ENCODE data around the gene STXBP1. TPM values are rescaled to one million over a fixed set of nuclear protein-coding genes. Genes with fewer than 3 reads are reported as not detected.

Gene STXBP1
- total and polyA plus RNA-seq, 2 of the 8 experiments (the other 6 are each of a cell fraction or from before 2014, with no cell fraction given), result 11.5 to 60.9 TPM

GRCh38 chr9:127568971-127569885 is 42.8 kb upstream of the STXBP1 start:
- H3K79me1 ChIP-seq (ENCODE audit: low read depth, low read length), result peaks cover 5% of the 10 kb centered on the region; the same call in 1 of the 2 replicates
- no peak overlapping the region for H3K23ac ChIP-seq (ENCODE audit: insufficient read length)
- no peak overlapping the region for H2BK120ac ChIP-seq (replicated peaks; ENCODE audit: low read depth, low read length)
- peaks cover 0 to 32% of the 10 kb centered on the region in 2 experiments; a peak in 2 of 4 replicates for H3K79me2 ChIP-seq (ENCODE audit: control insufficient read depth in 1 of 2, insufficient read depth in 2 of 2, low read length in 2 of 2)
- H3K4me3 ChIP-seq (ENCODE audit: extremely low read depth in 1 of 4, insufficient read depth in 2 of 4, low read depth in 3 of 4, low read length in 4 of 4), result peak overlapping the region; percentile 57 to 93 (median 76)
- FAIRE-seq (no peak), DNase-seq (ENCODE audit: low read depth in 1 of 2, low spot score in 2 of 2) (peak in 1 of 2 experiments; percentile 83)
- no peak overlapping the region; the same call in 1 of the 2 replicates for H2BK5ac ChIP-seq (ENCODE audit: low read depth, low read length)
- peak overlapping the region; percentile 93 for H4K8ac ChIP-seq (ENCODE audit: extremely low read depth, insufficient read depth, low read length)
- CTCF ChIA-PET (ENCODE audit: partially characterized antibody), result interaction anchor here (0.9 to 1.7 kb wide), 6 partner anchors 10 to 79 kb away, joined by 3 to 7 read pairs (median 4); no protein-coding TSS in a partner anchor
- H4K91ac ChIP-seq (replicated peaks; ENCODE audit: insufficient read length, low read length), result peak overlapping the region; percentile 76
- peaks cover 0 to 16% (median 15%) of the 10 kb centered on the region in 4 experiments; a peak in 6 of 7 replicates for H3K4me1 ChIP-seq (replicated peaks in 1 of 4; ENCODE audit: control insufficient read depth in 3 of 4, insufficient read depth in 4 of 4, low read length in 3 of 4)
- H3K27ac ChIP-seq (ENCODE audit: low read depth, low read length), result peak overlapping the region; percentile 77; the same call in 1 of the 2 replicates
- H2AK5ac ChIP-seq (ENCODE audit: low read depth, low read length), result no peak overlapping the region
- H3K4me2 ChIP-seq (ENCODE audit: insufficient read depth in 1 of 2, low read depth in 2 of 2, low read length in 2 of 2), result peak overlapping the region; percentile 89 to 91
- peak overlapping the region; percentile 55 for H4K5ac ChIP-seq (ENCODE audit: insufficient read length, low read depth, low read length)
- peaks cover 0 to 5% (median 2%) of the 10 kb centered on the region in 4 experiments; a peak in 3 of 7 replicates for H3K27me3 ChIP-seq (replicated peaks in 1 of 4; ENCODE audit: control insufficient read depth in 3 of 4, extremely low read depth in 1 of 4, insufficient read depth in 3 of 4, low read length in 3 of 4)
- H2AFZ ChIP-seq (ENCODE audit: low read length), result 0 out of 2 replicates have a peak overlapping the region, but pooled peaks have one; percentile 33
- H3K14ac ChIP-seq (ENCODE audit: insufficient read length), result no peak overlapping the region
- H3K18ac ChIP-seq (ENCODE audit: extremely low read depth, low read length), result peak overlapping the region; percentile 83; the same call in 1 of the 2 replicates
- POLR2A ChIA-PET (ENCODE audit: partially characterized antibody), result interaction anchor here (0.7 to 2.8 kb wide), 7 partner anchors 11 to 119 kb away, joined by 3 to 14 read pairs (median 6); partner anchors contain the start of genes LRSAM1 and RPL12
- H3K9me3 ChIP-seq (ENCODE audit: insufficient read depth in 2 of 2, low read depth in 1 of 2, low read length in 1 of 2), result no peaks in the 10 kb centered on the region
- H2BK20ac ChIP-seq (ENCODE audit: low read length), result no peak overlapping the region
- peak overlapping the region; percentile 78 for H3K56ac ChIP-seq (replicated peaks; ENCODE audit: insufficient read length, low read depth, low read length)
- H3K9ac ChIP-seq (replicated peaks in 1 of 4; ENCODE audit: extremely low read depth in 1 of 4, low read depth in 3 of 4, low read length in 3 of 4), result peak overlapping the region; percentile 56 to 93 (median 70)
- no peaks in the 10 kb centered on the region for H3K36me3 ChIP-seq (ENCODE audit: control insufficient read depth in 2 of 4, insufficient read depth in 4 of 4, low read length in 3 of 4)
- 4% methylated on average over 5 of the region's 78 CpGs; no CpG with 5 or more reads in 1 of the 2 experiments for WGBS, 2 experiments (ENCODE audit: extremely low coverage in 1 of 2, insufficient coverage in 1 of 2, insufficient read length in 1 of 2, insufficient replicate concordance in 2 of 2, low coverage in 1 of 2, low lambda C conversion rate in 2 of 2, missing lambda C conversion rate in 1 of 2)
- H4K20me1 ChIP-seq (replicated peaks in 1 of 2; ENCODE audit: control insufficient read depth in 1 of 2, insufficient read depth in 2 of 2, low read length in 2 of 2), result peaks cover 0 to 4% of the 10 kb centered on the region in 2 experiments
- H2BK15ac ChIP-seq (ENCODE audit: low read length), result peak overlapping the region; percentile 34; the same call in 1 of the 2 replicates
- H2BK12ac ChIP-seq (ENCODE audit: low read depth, low read length), result 0 out of 2 replicates have a peak overlapping the region, but pooled peaks have one; percentile 0
- H3K23me2 ChIP-seq (ENCODE audit: low read depth, low read length), result peaks cover 15% of the 10 kb centered on the region; the same call in 1 of the 2 replicates
- no peak overlapping the region for H3K4ac ChIP-seq (replicated peaks; ENCODE audit: insufficient read length, low read depth, low read length)
- TF ChIP-seq EGR1 (IDR thresholded peaks at IDR 0.05; ENCODE audit: borderline replicate concordance, low read depth, low read length) (no peak), ASH2L (IDR thresholded peaks at IDR 0.05; ENCODE audit: low read length) (peak; percentile 49), PHF8 (conservative IDR thresholded peaks at IDR 0.05; ENCODE audit: low read depth, low read length) (peak; percentile 66), ZNF274 (IDR thresholded peaks at IDR 0.05; ENCODE audit: borderline replicate concordance, extremely low read depth, low read length) (no peak), GTF2F1 (IDR thresholded peaks at IDR 0.05; ENCODE audit: borderline replicate concordance, low read depth, low read length) (no peak), TAF7 (optimal IDR thresholded peaks at IDR 0.05; ENCODE audit: borderline replicate concordance, low read depth, low read length) (no peak), POU5F1 (IDR thresholded peaks at IDR 0.05; ENCODE audit: low read depth, low read length) (no peak), JUND (IDR thresholded peaks at IDR 0.05; ENCODE audit: low read length) (no peak)
